Kidney epithelial cell (primary cell): Measurements from ENCODE around the gene ATG13. TPM values are rescaled to one million over a fixed set of nuclear protein-coding genes. Genes with fewer than 3 reads are reported as not detected.

Experiments
- DNase-seq: peaks from one replicate; pipeline ENCODE4 v3.0.0-alpha.2; 2010; ENCODE audit warnings: low read depth
- H3K27me3 ChIP-seq: 2 replicates; pipeline ENCODE4 v1.6.0; 2011; ENCODE audit warnings: low read length; ENCODE audit not compliant: control insufficient read depth, insufficient read depth
- H3K36me3 ChIP-seq: 2 replicates; pipeline ENCODE4 v1.5.1; 2011; ENCODE audit warnings: low read length; ENCODE audit not compliant: control insufficient read depth, insufficient read depth
- H3K4me3 ChIP-seq: 2 replicates; pipeline ENCODE4 v1.5.1; 2011; ENCODE audit warnings: low read depth, mild to moderate bottlenecking, control low read depth, low read length
- total RNA-seq: library from RNA; depleted of rRNA; stranded (reverse); fragments of >200 nt; gene quantifications from 2 replicates; pipeline ENCODE4 v1.2.3, GENCODE V29; 2015
- TF ChIP-seq, protein P1 (sequence below): IDR thresholded peaks from 2 replicates; pipeline ENCODE4 v1.5.1; 2011; ENCODE audit warnings: mild to moderate bottlenecking, moderate library complexity, low read length, control low read depth, inconsistent platforms; ENCODE audit not compliant: insufficient read depth, poor library complexity, severe bottlenecking

Gene ATG13
- total RNA-seq, 1 donor from 2014 or later: 90.7 TPM

DNA sequence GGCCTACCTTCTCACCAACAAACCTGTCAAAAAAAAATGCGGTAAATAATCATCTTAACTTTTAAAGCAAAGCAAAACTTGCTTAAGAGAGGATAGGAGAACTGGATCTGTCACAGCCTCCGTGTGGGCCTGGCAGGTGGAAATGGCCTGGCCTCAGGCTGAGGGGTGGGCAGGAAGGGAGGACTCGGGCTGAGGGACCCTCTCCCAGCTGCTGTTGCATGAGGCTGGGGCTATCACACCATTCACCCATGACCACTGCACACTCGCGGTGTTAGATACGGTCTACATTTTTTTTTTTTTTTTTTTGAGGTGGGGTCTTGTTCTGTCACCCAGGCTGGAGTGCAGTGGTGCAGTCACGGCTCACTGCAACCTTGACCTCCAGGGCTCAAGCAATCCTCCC, 58.6 kb downstream of the ATG13 start:
- no peak for DNase-seq
- TF ChIP-seq, protein P1, sequence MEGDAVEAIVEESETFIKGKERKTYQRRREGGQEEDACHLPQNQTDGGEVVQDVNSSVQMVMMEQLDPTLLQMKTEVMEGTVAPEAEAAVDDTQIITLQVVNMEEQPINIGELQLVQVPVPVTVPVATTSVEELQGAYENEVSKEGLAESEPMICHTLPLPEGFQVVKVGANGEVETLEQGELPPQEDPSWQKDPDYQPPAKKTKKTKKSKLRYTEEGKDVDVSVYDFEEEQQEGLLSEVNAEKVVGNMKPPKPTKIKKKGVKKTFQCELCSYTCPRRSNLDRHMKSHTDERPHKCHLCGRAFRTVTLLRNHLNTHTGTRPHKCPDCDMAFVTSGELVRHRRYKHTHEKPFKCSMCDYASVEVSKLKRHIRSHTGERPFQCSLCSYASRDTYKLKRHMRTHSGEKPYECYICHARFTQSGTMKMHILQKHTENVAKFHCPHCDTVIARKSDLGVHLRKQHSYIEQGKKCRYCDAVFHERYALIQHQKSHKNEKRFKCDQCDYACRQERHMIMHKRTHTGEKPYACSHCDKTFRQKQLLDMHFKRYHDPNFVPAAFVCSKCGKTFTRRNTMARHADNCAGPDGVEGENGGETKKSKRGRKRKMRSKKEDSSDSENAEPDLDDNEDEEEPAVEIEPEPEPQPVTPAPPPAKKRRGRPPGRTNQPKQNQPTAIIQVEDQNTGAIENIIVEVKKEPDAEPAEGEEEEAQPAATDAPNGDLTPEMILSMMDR: no peak

GRCh38 chr11:46676436-46677158, 59.2 kb downstream of the ATG13 start:
- Histone ChIP-seq H3K4me3 (no peak overlapping the region), H3K27me3 (no peaks in the 10 kb centered on the region), H3K36me3 (peaks cover 3% of the 10 kb centered on the region)
- no peak for DNase-seq
- TF ChIP-seq, protein P1: no peak

More for the DNA sequence above, 58.6 kb downstream of the ATG13 start:
- Histone ChIP-seq H3K4me3 (no peak overlapping the region), H3K27me3 (no peaks in the 10 kb centered on the region), H3K36me3 (peaks cover 3% of the 10 kb centered on the region)

DNA sequence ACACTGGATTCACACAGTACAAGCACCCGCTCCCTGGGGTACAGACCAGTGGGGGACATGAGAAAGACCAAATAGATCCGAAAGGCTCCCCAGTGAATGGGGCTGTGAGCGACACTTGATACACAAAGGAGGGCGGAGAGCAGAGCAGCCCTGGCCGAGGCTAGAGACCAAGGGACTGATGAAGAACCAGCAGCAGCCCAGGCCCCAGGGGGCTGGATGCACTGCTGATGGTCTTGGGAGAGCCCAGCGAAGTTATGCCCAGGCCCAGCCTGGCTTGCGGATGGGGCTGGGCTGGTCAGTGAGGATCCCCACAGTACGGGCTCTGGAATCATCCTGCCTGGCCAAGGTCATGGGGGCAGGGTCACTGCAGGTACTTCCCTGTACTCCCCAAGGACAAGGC, 59.8 kb downstream of the ATG13 start:
- no peaks in the 10 kb centered on the region for H3K27me3 ChIP-seq
- peaks cover 4% of the 10 kb centered on the region for H3K36me3 ChIP-seq
- no peak overlapping the region for H3K4me3 ChIP-seq
- no peak for DNase-seq
- TF ChIP-seq, protein P1: no peak

DNA sequence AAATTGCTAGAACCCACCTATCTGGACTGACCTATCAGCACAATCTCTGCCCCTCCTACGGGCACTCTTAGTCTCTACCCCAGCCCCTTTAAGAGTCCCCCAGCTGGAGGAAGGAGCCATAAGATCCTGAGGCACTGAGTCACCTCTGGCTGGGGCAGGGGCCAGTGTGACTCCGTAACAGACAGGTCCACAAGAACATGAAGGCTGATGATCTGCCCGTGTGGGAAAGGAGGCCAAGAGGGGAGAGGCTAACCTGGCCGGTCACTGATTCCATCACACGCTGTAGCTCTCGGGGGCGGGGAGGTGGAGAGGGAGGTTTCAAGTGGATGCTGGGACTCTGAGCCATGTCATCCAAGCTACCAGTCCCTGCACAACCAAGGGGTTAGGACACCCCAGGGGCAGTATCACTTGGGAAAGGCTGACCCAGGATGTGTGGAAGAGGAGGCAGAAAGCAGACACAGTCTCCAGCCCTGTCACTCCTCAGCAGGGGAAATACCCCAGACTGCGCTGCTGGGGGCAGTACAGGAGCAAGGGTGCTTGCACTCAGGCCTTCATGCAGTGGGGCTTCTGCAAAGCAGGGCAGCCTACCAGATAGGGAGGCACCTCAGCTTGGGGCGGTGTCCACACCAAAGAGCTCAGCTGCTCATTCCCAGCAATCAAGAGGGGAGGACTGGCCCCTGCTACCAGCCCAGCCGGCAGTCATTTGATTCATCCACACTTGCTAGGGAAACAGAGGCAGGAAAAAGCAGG, 60.8 kb downstream of the ATG13 start:
- H3K27me3 ChIP-seq: no peaks in the 10 kb centered on the region
- H3K36me3 ChIP-seq: peaks cover 4% of the 10 kb centered on the region
- DNase-seq: no peak
- H3K4me3 ChIP-seq: no peak overlapping the region
- TF ChIP-seq, protein P1: no peak

DNA sequence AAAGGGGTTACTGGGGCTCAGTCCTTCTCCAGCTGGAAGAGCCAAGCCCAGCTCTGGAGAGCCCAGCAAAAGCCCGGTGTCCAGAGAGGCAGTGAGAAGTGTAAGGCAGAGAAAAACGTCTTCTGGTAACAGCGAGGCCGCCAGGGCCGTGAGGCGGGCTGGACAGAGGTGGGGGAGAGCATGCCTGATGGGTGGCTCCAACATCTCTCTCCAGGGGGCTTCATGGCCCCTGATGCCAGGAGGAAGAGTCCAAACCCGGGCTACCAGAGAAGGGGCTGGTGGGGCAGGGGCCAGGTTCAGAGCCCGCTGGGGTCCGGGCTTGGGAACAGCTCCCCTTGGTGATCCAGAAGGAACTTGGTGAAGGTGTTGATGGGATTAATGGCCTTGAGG, 61.4 kb downstream of the ATG13 start:
- TF ChIP-seq, protein P1: no peak
- H3K27me3 ChIP-seq: no peaks in the 10 kb centered on the region
- H3K36me3 ChIP-seq: peaks cover 4% of the 10 kb centered on the region
- H3K4me3 ChIP-seq: no peak overlapping the region
- DNase-seq: no peak
